ENCODE data around the gene S100A8. TPM values are rescaled to one million over a fixed set of nuclear protein-coding genes. Genes with fewer than 3 reads are reported as not detected.

S100A8 gene
- total RNA-seq, 3 donors from 2014 or later (not counting 1 experiment from before 2014, with no cell fraction given): 1.8 to 220 (median 75.8) TPM

DNA sequence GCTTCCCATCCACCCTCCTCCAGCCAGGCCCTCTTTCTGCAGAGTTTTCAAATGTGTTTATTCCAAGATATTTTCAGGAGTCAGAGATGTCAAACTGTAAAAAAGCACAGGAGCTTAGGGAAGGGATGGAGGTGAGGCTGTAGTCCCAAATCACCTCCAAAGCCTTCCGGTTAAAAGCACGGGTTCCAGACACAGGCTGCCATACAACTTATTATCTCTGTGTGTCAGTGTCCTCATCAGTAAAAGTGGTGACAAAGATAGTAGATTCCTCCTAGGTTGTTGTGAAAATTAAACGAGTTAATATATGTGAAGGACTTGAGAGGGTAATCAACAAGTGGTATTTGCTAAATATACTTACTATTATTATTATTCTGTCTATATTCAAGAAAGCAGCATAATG lies 40.6 kb upstream of the S100A8 start:
- H3K4me1 Mint-ChIP-seq: no peaks in the 10 kb centered on the region

GRCh38 chr1:153431002-153431401 lies 40.1 kb upstream of the S100A8 start:
- no peak overlapping the region for H3K27ac ChIP-seq (ENCODE audit: low read length)
- Mint-ChIP-seq H3K9me3 (no peaks in the 10 kb centered on the region), H3K36me3 (no peaks in the 10 kb centered on the region), H3K27ac (no peak overlapping the region), H3K4me3 (no peak overlapping the region), H3K27me3 (ENCODE audit: low read depth in 2 of 2) (peaks cover 6 to 11% of the 10 kb centered on the region in 2 donors), H3K4me1 (no peaks in the 10 kb centered on the region)
- WGBS (ENCODE audit: insufficient coverage): 85% methylated on average over 17 of the region's 17 CpGs
- intact Hi-C loops (cut with micrococcal nuclease): no loop called here
- no peak for TF ChIP-seq CTCF (IDR thresholded peaks at IDR 0.05)
- H3K27me3 ChIP-seq (ENCODE audit: control insufficient read depth, insufficient read depth, low read length): no peaks in the 10 kb centered on the region
- DNase-seq (no peak), ATAC-seq (no peak)
- H3K9me3 ChIP-seq (ENCODE audit: control insufficient read depth, insufficient read depth, low read length): no peaks in the 10 kb centered on the region
- H3K36me3 ChIP-seq (ENCODE audit: control insufficient read depth, insufficient read depth, low read length): no peaks in the 10 kb centered on the region
- no peak overlapping the region for H3K4me3 ChIP-seq (ENCODE audit: low read length)
- H3K4me1 ChIP-seq (ENCODE audit: control insufficient read depth, insufficient read depth, low read length): no peaks in the 10 kb centered on the region

More for the DNA sequence above, 40.6 kb upstream of the S100A8 start:
- TF ChIP-seq CTCF (IDR thresholded peaks at IDR 0.05): no peak
- no peak overlapping the region for H3K27ac ChIP-seq (ENCODE audit: low read length)
- 75% methylated on average over 2 of the region's 3 CpGs for WGBS (ENCODE audit: insufficient coverage)
- no peaks in the 10 kb centered on the region for H3K27me3 ChIP-seq (ENCODE audit: control insufficient read depth, insufficient read depth, low read length)
- DNase-seq: no peak
- H3K36me3 ChIP-seq (ENCODE audit: control insufficient read depth, insufficient read depth, low read length): no peaks in the 10 kb centered on the region
- no peak for ATAC-seq
- H3K36me3 Mint-ChIP-seq: no peaks in the 10 kb centered on the region
- no peaks in the 10 kb centered on the region for H3K9me3 ChIP-seq (ENCODE audit: control insufficient read depth, insufficient read depth, low read length)
- no peak overlapping the region for H3K4me3 ChIP-seq (ENCODE audit: low read length)
- H3K27ac Mint-ChIP-seq: no peak overlapping the region
- H3K9me3 Mint-ChIP-seq: no peaks in the 10 kb centered on the region
- no peaks in the 10 kb centered on the region for H3K4me1 ChIP-seq (ENCODE audit: control insufficient read depth, insufficient read depth, low read length)
- intact Hi-C loops (cut with micrococcal nuclease): no loop called here
- no peak overlapping the region for H3K4me3 Mint-ChIP-seq
- peaks cover 2 to 12% of the 10 kb centered on the region in 2 donors for H3K27me3 Mint-ChIP-seq (ENCODE audit: low read depth in 2 of 2)

GRCh38 chr1:153430561-153430960 lies 39.7 kb upstream of the S100A8 start:
- intact Hi-C loops (cut with micrococcal nuclease): no loop called here
- Histone ChIP-seq H3K4me1 (ENCODE audit: control insufficient read depth, insufficient read depth, low read length) (no peaks in the 10 kb centered on the region), H3K27me3 (ENCODE audit: control insufficient read depth, insufficient read depth, low read length) (no peaks in the 10 kb centered on the region), H3K27ac (ENCODE audit: low read length) (no peak overlapping the region), H3K4me3 (ENCODE audit: low read length) (no peak overlapping the region), H3K9me3 (ENCODE audit: control insufficient read depth, insufficient read depth, low read length) (no peaks in the 10 kb centered on the region), H3K36me3 (ENCODE audit: control insufficient read depth, insufficient read depth, low read length) (no peaks in the 10 kb centered on the region)
- no peak overlapping the region for H3K27ac Mint-ChIP-seq
- DNase-seq (no peak), ATAC-seq (no peak)
- WGBS (ENCODE audit: insufficient coverage): 79% methylated on average over 3 of the region's 3 CpGs
- no peak for TF ChIP-seq CTCF (IDR thresholded peaks at IDR 0.05)
- no peak overlapping the region for H3K4me3 Mint-ChIP-seq
- H3K4me1 Mint-ChIP-seq: no peaks in the 10 kb centered on the region
- no peaks in the 10 kb centered on the region for H3K9me3 Mint-ChIP-seq
- H3K27me3 Mint-ChIP-seq (ENCODE audit: low read depth in 2 of 2): peaks cover 8 to 11% of the 10 kb centered on the region in 2 donors
- H3K36me3 Mint-ChIP-seq: no peaks in the 10 kb centered on the region

DNA sequence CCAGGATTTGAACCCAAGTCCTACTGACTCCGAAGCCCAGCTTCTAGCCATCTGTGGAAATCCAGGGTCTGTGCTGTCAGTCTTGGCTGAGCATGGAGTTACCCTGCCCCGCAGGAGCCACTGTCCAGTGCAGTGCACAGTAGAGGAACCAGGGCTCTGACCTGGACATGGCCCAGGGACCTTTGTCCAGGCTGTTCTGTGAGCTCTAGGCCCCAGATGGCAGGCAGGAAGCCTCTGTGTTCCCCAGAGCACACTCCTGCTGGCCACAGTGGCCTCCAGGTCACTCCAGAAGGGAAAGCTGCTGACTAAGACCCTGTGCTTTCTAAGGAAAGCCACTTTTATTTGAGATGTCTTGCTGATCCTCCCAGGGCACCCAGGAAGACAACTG lies 39.3 kb upstream of the S100A8 start:
- peaks cover 8 to 15% of the 10 kb centered on the region in 2 donors for H3K27me3 Mint-ChIP-seq (ENCODE audit: low read depth in 2 of 2)
- H3K36me3 Mint-ChIP-seq: no peaks in the 10 kb centered on the region
- H3K36me3 ChIP-seq (ENCODE audit: control insufficient read depth, insufficient read depth, low read length): no peaks in the 10 kb centered on the region
- no peak overlapping the region for H3K4me3 Mint-ChIP-seq
- no peak overlapping the region for H3K27ac Mint-ChIP-seq
- H3K4me1 ChIP-seq (ENCODE audit: control insufficient read depth, insufficient read depth, low read length): no peaks in the 10 kb centered on the region
- ATAC-seq (no peak), DNase-seq (no peak)
- intact Hi-C loops (cut with micrococcal nuclease): no loop called here
- TF ChIP-seq CTCF (IDR thresholded peaks at IDR 0.05): no peak
- H3K4me3 ChIP-seq (ENCODE audit: low read length): no peak overlapping the region
- H3K27me3 ChIP-seq (ENCODE audit: control insufficient read depth, insufficient read depth, low read length): no peaks in the 10 kb centered on the region
- no peaks in the 10 kb centered on the region for H3K9me3 Mint-ChIP-seq
- no peak overlapping the region for H3K27ac ChIP-seq (ENCODE audit: low read length)
- H3K4me1 Mint-ChIP-seq: no peaks in the 10 kb centered on the region
- WGBS (ENCODE audit: insufficient coverage): 85% methylated on average over 2 of the region's 2 CpGs
- H3K9me3 ChIP-seq (ENCODE audit: control insufficient read depth, insufficient read depth, low read length): no peaks in the 10 kb centered on the region
